ENCODE measurements around the gene UGT1A4. TPM values are rescaled to one million over a fixed set of nuclear protein-coding genes. Genes with fewer than 3 reads are reported as not detected.

UGT1A4 gene
- total RNA-seq, 2 experiments from 2014 or later = not detected

DNA sequence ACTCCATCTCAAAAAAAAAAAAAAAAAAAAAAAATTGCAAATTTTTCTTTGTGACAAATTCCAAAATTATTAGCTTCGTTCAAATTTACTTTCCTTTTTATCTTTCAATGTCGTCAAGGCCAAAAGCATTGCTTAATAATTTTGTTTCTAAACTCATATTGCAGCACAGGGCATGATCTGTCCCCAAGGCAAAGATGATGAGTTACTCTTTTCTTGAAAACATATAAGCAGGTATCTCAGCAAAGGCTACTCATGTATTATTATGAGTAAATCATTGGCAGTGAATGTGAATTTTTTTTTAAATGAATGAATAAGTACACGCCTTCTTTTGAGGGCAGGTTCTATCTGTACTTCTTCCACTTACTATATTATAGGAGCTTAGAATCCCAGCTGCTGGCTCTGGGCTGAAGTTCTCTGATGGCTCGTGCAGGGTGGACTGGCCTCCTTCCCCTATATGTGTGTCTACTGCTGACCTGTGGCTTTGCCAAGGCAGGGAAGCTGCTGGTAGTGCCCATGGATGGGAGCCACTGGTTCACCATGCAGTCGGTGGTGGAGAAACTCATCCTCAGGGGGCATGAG lies 36.9 kb upstream of the UGT1A4 start, which contains the start of gene UGT1A7:
UGT1A7 (plus strand) TSS at position 381 of the 579 bp plus-strand sequence; CDS start at position 418, 37 bp downstream.
- Mint-ChIP-seq H3K27ac (no peak within 1 kb of the TSS), H3K27me3 (peaks cover 31% of the 10 kb centered on the region), H3K4me1 (ENCODE audit: low read depth) (no peaks in the 10 kb centered on the region), H3K4me3 (no peak within 1 kb of the TSS), H3K9me3 (no peaks in the 10 kb centered on the region), H3K36me3 (ENCODE audit: low read depth) (no peaks in the 10 kb centered on the region)
- CTCF ChIA-PET = no interaction called here
- no peak for DNase-seq
- Histone ChIP-seq H3K27me3 (ENCODE audit: control insufficient read depth in 1 of 2, insufficient read depth in 2 of 2, low read length in 2 of 2) (peaks cover 0 to 2% of the 10 kb centered on the region in 2 experiments), H3K4me3 (ENCODE audit: low read length) (no peak within 1 kb of the TSS), H3K9me3 (ENCODE audit: control insufficient read depth in 1 of 2, insufficient read depth in 1 of 2, low read length in 2 of 2) (no peaks in the 10 kb centered on the region), H3K36me3 (ENCODE audit: insufficient read depth, low read length) (no peaks in the 10 kb centered on the region), H3K27ac (ENCODE audit: low read depth in 1 of 2, low read length in 2 of 2) (no peak within 1 kb of the TSS), H3K4me1 (ENCODE audit: insufficient read depth, low read length) (no peaks in the 10 kb centered on the region)
- TF ChIP-seq, protein P1, sequence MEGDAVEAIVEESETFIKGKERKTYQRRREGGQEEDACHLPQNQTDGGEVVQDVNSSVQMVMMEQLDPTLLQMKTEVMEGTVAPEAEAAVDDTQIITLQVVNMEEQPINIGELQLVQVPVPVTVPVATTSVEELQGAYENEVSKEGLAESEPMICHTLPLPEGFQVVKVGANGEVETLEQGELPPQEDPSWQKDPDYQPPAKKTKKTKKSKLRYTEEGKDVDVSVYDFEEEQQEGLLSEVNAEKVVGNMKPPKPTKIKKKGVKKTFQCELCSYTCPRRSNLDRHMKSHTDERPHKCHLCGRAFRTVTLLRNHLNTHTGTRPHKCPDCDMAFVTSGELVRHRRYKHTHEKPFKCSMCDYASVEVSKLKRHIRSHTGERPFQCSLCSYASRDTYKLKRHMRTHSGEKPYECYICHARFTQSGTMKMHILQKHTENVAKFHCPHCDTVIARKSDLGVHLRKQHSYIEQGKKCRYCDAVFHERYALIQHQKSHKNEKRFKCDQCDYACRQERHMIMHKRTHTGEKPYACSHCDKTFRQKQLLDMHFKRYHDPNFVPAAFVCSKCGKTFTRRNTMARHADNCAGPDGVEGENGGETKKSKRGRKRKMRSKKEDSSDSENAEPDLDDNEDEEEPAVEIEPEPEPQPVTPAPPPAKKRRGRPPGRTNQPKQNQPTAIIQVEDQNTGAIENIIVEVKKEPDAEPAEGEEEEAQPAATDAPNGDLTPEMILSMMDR (IDR thresholded peaks at IDR 0.05) = no peak
- POLR2A ChIA-PET = no interaction called here
- no peak for ATAC-seq (ENCODE audit: poor library complexity)
- intact Hi-C loops (cut with DNase I, micrococcal nuclease) = no loop called here

GRCh38 chr2:233684640-233685039 lies 33.9 kb upstream of the UGT1A4 start:
- no peaks in the 10 kb centered on the region for H3K36me3 ChIP-seq (ENCODE audit: insufficient read depth, low read length)
- no peak overlapping the region for H3K27ac ChIP-seq (ENCODE audit: low read depth in 1 of 2, low read length in 2 of 2)
- H3K4me3 ChIP-seq (ENCODE audit: low read length) = no peak overlapping the region
- peaks cover 15% of the 10 kb centered on the region for H3K27me3 Mint-ChIP-seq
- DNase-seq = no peak
- intact Hi-C loops (cut with DNase I, micrococcal nuclease) = no loop called here
- no peaks in the 10 kb centered on the region for H3K9me3 Mint-ChIP-seq
- TF ChIP-seq, protein P1 (IDR thresholded peaks at IDR 0.05) = no peak
- H3K9me3 ChIP-seq (ENCODE audit: control insufficient read depth in 1 of 2, insufficient read depth in 1 of 2, low read length in 2 of 2) = no peaks in the 10 kb centered on the region
- H3K4me1 ChIP-seq (ENCODE audit: insufficient read depth, low read length) = no peaks in the 10 kb centered on the region
- ChIA-PET CTCF (no interaction called here), POLR2A (no interaction called here)
- H3K4me1 Mint-ChIP-seq (ENCODE audit: low read depth) = no peaks in the 10 kb centered on the region
- no peak overlapping the region for H3K27ac Mint-ChIP-seq
- no peak overlapping the region for H3K4me3 Mint-ChIP-seq
- peaks cover 0 to 7% of the 10 kb centered on the region in 2 experiments for H3K27me3 ChIP-seq (ENCODE audit: control insufficient read depth in 1 of 2, insufficient read depth in 2 of 2, low read length in 2 of 2)
- ATAC-seq (ENCODE audit: poor library complexity) = no peak
- H3K36me3 Mint-ChIP-seq (ENCODE audit: low read depth) = no peaks in the 10 kb centered on the region

DNA sequence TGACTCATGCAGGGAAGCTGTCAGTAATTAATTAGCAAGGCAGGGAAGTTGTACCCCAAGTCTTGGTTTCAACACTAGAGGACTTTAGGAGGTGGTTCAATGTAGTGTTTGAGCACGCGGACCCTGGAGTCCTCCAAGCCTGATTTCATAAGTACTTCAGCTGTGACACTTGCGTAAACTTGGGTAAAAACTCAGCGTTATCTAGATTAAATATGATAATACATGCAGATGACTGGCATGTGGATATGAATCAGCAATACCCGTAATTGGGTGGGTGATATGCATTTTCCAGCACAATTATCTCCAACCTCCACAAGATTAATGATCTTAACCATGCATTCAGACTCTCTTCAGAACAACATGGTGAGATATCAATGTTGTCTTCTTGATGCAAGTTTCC lies 31.6 kb upstream of the UGT1A4 start:
- ChIA-PET CTCF (no interaction called here), POLR2A (no interaction called here)
- peaks cover 0 to 4% of the 10 kb centered on the region in 2 experiments for H3K9me3 ChIP-seq (ENCODE audit: control insufficient read depth in 1 of 2, insufficient read depth in 1 of 2, low read length in 2 of 2)
- H3K36me3 Mint-ChIP-seq (ENCODE audit: low read depth) = no peaks in the 10 kb centered on the region
- DNase-seq (no peak), ATAC-seq (ENCODE audit: poor library complexity) (no peak)
- no peak overlapping the region for H3K4me3 ChIP-seq (ENCODE audit: low read length)
- intact Hi-C loops (cut with DNase I, micrococcal nuclease) = no loop called here
- H3K4me3 Mint-ChIP-seq = no peak overlapping the region
- no peak overlapping the region for H3K27ac Mint-ChIP-seq
- no peaks in the 10 kb centered on the region for H3K9me3 Mint-ChIP-seq
- H3K27ac ChIP-seq (ENCODE audit: low read depth in 1 of 2, low read length in 2 of 2) = no peak overlapping the region
- peaks cover 11% of the 10 kb centered on the region for H3K27me3 Mint-ChIP-seq
- H3K27me3 ChIP-seq (ENCODE audit: control insufficient read depth in 1 of 2, insufficient read depth in 2 of 2, low read length in 2 of 2) = peaks cover under 1 to 7% of the 10 kb centered on the region in 2 experiments
- H3K4me1 Mint-ChIP-seq (ENCODE audit: low read depth) = no peaks in the 10 kb centered on the region
- TF ChIP-seq, protein P1 (IDR thresholded peaks at IDR 0.05) = no peak
- H3K36me3 ChIP-seq (ENCODE audit: insufficient read depth, low read length) = no peaks in the 10 kb centered on the region
- no peaks in the 10 kb centered on the region for H3K4me1 ChIP-seq (ENCODE audit: insufficient read depth, low read length)

Data from CD4-positive, alpha-beta T cell (primary cell).